A172 (cell line): ENCODE measurements around the gene ACTN2. TPM values are rescaled to one million over a fixed set of nuclear protein-coding genes. Genes with fewer than 3 reads are reported as not detected.
"Not testable (repeated sequence)": the region's sequence is repeated elsewhere in the genome, so short reads cannot be mapped to it uniquely, and the experiment has no call there.

Source experiments
- DNase-seq: peaks from one replicate; pipeline ENCODE4 v3.0.0-alpha.2; 2015; ENCODE audit warnings: low spot score
- total RNA-seq: library from RNA; depleted of rRNA; stranded (reverse); fragments of >200 nt; shearing (Covaris generic); gene quantifications from 2 replicates; pipeline ENCODE4 v1.2.3, GENCODE V29; 2014; rRNA removed

Gene ACTN2
- total RNA-seq: not detected in 2 replicates

DNA sequence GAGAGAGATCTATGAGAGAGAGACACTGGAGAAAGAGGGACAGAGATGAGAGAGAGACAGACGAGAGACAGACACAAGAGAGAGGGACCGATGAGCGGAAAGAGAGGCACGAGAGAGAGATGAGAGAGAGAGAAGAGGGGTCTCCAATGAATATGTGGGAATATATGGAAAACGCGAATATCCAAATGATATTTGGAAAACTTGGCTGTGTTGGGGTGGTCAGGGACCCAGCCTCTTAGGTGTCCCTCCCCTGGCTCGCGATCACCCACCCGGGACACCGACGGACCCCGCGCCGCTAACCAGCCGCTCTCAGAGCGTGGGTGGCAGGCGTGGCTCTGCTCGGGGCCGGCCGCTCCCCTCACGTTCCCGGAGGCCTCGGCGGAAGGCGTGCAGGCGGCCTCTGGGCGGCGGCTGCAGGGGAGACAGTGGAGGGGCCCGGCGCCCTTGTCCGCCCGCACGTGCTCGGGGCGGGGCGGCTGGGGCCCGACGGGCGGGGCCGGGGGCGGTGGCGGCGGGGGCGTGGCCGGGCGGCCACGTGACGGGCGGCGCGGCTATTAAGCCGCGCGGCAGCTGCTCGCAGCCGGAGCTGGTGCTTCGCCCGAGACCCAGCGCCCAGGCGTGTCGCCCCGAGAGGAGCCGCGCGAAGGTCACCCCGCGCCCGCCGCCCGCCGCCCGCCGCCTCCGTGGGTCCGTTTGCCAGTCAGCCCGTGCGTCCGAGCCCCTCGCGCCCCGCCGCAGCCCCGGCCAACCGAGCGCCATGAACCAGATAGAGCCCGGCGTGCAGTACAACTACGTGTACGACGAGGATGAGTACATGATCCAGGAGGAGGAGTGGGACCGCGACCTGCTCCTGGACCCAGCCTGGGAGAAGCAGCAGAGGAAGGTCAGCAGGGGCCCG, at the start of gene ACTN2:
TSS of gene ACTN2 (plus strand) at position 583 of the 898 bp plus-strand sequence. CDS start at position 758, 175 bp downstream.
- no peak for DNase-seq

GRCh38 chr1:236638945-236639344, 47.4 kb upstream of the ACTN2 start:
- DNase-seq: no peak

- no peak for DNase-seq
Observed at GRCh38 chr1:236639686-236640085, 46.6 kb upstream of the ACTN2 start.

DNA sequence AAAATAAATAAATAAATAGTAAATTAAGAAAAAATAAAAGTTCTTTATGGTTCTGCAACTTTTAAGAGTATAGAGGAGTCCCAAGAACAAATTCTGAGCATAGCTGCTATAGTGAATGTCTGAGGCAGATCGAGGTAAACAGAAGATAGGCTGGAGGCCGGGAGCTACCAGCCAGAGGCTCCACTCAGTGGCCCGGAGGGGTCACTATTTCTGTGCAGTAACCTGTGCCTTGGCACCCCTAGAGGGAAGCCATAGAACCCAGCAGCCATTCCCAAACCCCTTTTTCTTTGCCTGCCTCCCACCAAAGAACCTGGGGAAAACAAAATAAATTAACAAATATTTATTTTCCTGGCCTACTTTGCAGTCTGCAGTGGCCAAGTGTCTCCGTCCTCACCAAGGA, 43.5 kb upstream of the ACTN2 start:
- DNase-seq: no peak

GRCh38 chr1:236645016-236645680, 41.2 kb upstream of the ACTN2 start:
- no peak for DNase-seq

- no peak for DNase-seq
Observed at GRCh38 chr1:236654511-236654910, 31.8 kb upstream of the ACTN2 start.

GRCh38 chr1:236654957-236655356, 31.3 kb upstream of the ACTN2 start:
- DNase-seq: peak; percentile 19

- no peak for DNase-seq
Observed at GRCh38 chr1:236657398-236657797, 28.9 kb upstream of the ACTN2 start.

DNA sequence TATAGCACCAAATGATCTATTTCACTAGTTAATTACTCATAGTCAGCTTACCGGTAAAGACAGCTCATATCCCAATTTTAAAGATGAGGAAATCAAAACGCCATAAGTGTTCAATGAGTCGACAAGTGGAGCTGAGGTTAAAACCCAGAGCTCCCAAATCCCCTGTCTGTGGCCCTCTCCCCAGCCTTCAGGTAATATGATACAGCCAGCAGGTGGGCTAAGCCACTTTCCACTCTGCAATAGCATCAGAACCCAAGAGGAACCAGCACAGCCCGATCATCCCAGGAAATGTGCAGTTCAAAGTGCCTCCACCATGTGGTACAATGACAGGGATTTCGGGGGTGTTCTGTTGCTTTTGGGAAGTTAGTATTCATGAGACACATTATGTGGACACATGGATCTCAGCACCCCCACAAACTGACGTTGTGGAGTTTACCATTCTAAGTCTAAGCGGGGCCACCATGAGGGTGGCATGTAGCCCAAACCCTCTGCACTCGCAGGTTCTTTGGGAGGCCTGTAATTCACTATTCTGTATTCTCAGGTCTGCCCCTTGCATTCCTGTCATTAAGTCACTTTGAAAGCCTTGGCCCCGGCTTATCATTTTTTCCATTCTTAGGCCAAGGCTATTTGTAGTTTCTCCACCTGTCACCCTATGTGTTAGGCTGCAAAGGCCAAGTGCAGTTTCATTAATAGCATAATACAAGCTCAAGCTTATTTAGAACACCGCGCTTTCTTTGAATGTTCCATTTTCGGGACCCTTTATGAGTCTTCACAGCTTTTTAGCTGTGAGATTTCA, 26.3 kb upstream of the ACTN2 start:
- DNase-seq: no peak

- DNase-seq: peak; percentile 19
Observed at GRCh38 chr1:236663934-236664333, 22.4 kb upstream of the ACTN2 start.

DNA sequence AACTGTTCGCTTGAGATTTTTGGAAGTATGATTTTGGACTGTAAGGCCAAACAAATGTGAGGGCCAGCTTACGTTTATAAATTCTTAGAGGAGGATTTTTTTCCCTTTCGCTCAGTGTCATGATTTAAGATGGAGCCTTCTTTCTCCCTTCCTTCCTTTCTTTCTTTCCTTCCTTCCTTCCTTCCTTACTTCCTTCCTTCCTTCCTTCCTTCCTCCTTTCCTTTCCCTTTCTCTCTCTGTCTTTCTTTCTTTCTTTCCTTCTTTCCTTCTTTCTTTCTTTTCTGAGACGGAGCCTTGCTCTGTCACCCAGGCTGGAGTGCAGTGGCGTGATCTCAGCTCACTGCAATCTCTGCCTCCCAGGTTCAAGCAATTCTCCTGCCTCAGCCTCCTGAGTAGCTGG, 17.4 kb upstream of the ACTN2 start:
- DNase-seq: not testable (repeated sequence)

DNA sequence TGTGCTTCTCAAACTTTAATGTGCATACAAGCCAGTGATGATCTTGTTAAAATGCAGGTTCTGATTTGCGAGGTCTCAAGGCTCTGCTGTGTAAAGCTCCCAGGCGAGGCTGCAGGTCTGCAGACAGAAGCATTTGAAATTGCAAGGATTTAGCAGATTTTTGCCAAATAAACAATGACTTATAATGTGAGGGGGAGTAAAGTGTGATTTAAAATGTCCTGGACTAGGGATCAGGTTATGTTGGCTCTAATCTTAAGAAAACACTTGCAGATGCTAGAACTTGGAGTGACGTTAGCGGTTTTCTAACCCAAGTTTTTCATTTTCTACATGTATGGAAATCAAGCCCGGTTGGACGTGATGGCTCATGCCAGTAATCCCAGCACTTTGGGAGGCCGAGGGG, 16.2 kb upstream of the ACTN2 start:
- DNase-seq: no peak

DNA sequence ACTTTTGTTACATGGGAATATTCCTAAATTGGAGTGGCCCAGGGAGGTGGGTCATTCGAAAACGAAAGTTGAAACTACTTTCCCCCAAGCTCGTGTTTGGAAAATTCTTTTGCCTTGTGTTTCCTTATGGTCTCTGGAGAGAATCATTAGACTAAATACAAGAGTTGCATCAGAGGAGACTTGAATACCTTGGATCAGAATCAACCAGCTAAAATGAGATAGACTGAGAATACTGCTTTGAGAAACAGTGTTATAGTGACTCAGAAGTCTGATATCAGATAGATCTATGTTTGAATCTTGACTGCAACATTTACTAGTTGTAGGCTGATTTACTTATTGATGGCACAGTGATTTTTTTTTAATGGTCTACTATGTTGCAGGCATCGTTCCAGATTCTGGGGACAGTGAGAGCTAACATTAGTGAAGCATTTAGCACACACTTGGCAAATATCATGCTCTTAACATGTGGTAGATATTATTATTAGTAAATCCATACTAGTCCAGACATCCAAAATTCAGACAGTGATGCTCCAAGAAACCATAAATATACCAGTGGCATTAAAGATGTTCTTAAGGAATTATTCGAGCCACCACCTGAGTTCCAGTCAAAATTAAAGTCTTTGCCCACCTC, 12.9 kb upstream of the ACTN2 start:
- DNase-seq: no peak

DNA sequence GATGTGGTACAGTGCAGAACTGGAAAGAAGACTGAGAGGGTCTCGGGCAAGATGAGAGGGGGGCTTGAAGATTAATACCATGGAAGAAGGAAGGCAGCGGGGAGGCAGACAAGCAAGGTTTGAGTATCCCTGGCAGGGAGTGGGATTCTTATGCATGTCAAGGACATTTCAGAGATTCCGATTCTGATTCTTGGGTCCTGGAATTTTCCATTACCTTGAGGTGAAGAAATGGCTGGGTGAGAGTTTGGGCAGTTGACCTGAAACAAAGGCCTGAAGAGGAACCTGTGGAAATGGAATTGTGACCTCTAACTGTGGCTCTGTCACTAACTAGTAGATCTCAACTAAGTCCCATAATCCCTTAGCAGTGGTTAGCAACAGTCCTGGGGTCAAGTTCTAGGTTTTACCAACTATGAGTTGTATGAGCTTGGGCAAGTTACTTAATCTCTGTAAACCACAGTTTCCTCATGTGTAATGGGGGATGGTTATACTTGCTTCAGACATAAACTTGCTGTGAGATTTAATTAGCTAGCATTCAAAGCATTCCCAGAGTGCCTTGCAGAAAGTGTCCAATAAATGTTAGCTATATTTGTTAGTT, 8.6 kb upstream of the ACTN2 start:
- no peak for DNase-seq

GRCh38 chr1:236681219-236681618, 5.1 kb upstream of the ACTN2 start:
- DNase-seq: no peak

DNA sequence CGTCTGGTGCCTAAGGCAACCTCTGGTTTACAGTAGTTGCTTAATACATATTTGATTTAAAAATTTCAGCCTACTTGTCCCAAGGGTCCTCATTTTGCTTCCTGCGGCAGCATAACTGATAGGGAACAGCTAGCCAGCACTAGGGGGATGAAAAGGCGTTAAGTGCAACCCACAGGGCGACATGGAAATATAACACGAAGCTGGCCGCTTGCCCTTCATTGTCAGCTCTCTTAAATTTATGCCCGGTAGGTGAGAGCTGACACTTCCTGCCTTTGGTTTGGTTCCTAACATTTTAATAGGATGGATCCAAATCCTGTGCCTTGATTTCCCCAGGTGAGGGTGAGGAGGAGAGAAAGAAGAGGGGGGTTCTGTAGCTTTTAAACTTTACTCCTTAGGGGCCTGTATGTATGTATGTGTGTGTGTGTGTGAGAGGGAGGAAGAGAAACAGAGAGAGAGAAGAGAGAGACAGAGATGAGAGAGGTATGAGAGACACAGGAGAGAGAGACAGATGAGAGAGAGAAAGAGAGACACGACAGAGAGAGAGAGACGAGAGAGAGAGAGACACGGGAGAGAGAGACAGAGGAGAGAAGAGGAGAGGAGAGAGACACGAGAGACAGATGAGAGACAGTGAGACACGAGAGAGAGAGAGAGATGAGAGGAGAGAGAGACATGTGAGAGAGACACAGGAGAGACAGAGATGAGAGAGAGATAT, 938 bp upstream of the ACTN2 start:
- no peak for DNase-seq

GRCh38 chr1:236686815-236687160, 489 bp downstream of the ACTN2 start:
- DNase-seq: no peak

GRCh38 chr1:236687273-236687672, 974 bp downstream of the ACTN2 start:
- no peak for DNase-seq

- no peak for DNase-seq
Observed at GRCh38 chr1:236688705-236689104, 2.4 kb downstream of the ACTN2 start.

GRCh38 chr1:236689713-236690569, 3.6 kb downstream of the ACTN2 start:
- no peak for DNase-seq
